SU-DHL-6 (cell line): ENCODE results near the gene CLTB.

ENCODE experiments used
- H2AFZ ChIP-seq: fragments of 200-600 bp; sonication (generic); 2 replicates; pipeline ENCODE4 v1.6.1; 2014; ENCODE audit warnings: low read depth, mild to moderate bottlenecking, moderate library complexity, mixed read lengths, antibody characterized with exemption, low read length; ENCODE audit not compliant: severe bottlenecking
- H3F3A ChIP-seq: fragments of 200-600 bp; shearing (Covaris generic); 2 replicates; pipeline ENCODE4 v1.6.0; 2016; ENCODE audit warnings: antibody characterized with exemption, mild to moderate bottlenecking; ENCODE audit not compliant: insufficient read depth
- H3K27ac ChIP-seq: fragments of 200-600 bp; sonication (generic); 2 replicates; pipeline ENCODE4 v1.5.1; 2016; ENCODE audit warnings: low read depth, mild to moderate bottlenecking, low read length, moderate library complexity, mixed read lengths
- H3K27me3 ChIP-seq: fragments of 200-600 bp; sonication (generic), shearing (Covaris generic); 2 replicates; pipeline ENCODE4 v1.6.0; 2014; ENCODE audit warnings: mild to moderate bottlenecking, low read length
- H3K36me3 ChIP-seq: fragments of 200-600 bp; sonication (generic); 2 replicates; pipeline ENCODE4 v1.6.1; 2014; ENCODE audit warnings: mild to moderate bottlenecking, low read length, mixed read lengths
- H3K4me2 ChIP-seq: fragments of 300-600, 200-600 bp; shearing (Covaris generic), sonication (generic); 2 replicates; pipeline ENCODE4 v1.6.0; 2014; ENCODE audit warnings: low read length, low read depth, mild to moderate bottlenecking; ENCODE audit not compliant: poor library complexity, severe bottlenecking
- H3K4me3 ChIP-seq: fragments of 200-600 bp; sonication (generic); 2 replicates; pipeline ENCODE4 v1.5.1; 2014; ENCODE audit warnings: antibody characterized with exemption, low read length, mild to moderate bottlenecking, mixed read lengths; ENCODE audit not compliant: insufficient read depth, poor library complexity, severe bottlenecking
- H3K79me2 ChIP-seq: fragments of 200-600 bp; sonication (generic); 2 replicates; pipeline ENCODE4 v1.6.1; 2014; ENCODE audit warnings: mild to moderate bottlenecking, low read length, moderate library complexity; ENCODE audit not compliant: insufficient read depth
- H3K9ac ChIP-seq: fragments of 200-600 bp; sonication (generic); 2 replicates; pipeline ENCODE4 v1.7.0; 2014; ENCODE audit warnings: mild to moderate bottlenecking, low read length
- H3K9me2 ChIP-seq: fragments of 200-600 bp; sonication (generic); replicated peaks from 2 replicates; pipeline ENCODE4 v1.6.1; 2014; ENCODE audit warnings: low read length; ENCODE audit not compliant: insufficient read depth
- H3K9me3 ChIP-seq: fragments of 200-600 bp; sonication (generic); 2 replicates; pipeline ENCODE4 v1.6.1; 2014; ENCODE audit warnings: low read length, mixed read lengths; ENCODE audit not compliant: insufficient read depth
- H4K20me1 ChIP-seq: fragments of 200-600 bp; sonication (generic); 2 replicates; pipeline ENCODE4 v1.6.1; 2014; ENCODE audit warnings: low read depth, mild to moderate bottlenecking, antibody characterized with exemption, low read length, moderate library complexity, mixed read lengths
- CTCF ChIP-seq: fragments of 200-600 bp; sonication (generic); IDR thresholded peaks from one replicate; pipeline ENCODE4 v1.5.1; 2017; ENCODE audit warnings: antibody characterized with exemption, mild to moderate bottlenecking, low read length, moderate library complexity; ENCODE audit not compliant: insufficient read depth, poor library complexity, severe bottlenecking
- EZH2phosphoT487 ChIP-seq: fragments of 200-600 bp; sonication (generic), shearing (Covaris generic); conservative IDR thresholded peaks from 2 replicates; pipeline ENCODE4 v1.6.1; 2018; ENCODE audit warnings: mild to moderate bottlenecking, antibody characterized with exemption, low read length, moderate library complexity, mixed read lengths

Gene CLTB

GRCh38 chr5:176424181-176424580 lies 7.8 kb upstream of the CLTB start:
- H3K27ac ChIP-seq = no peak overlapping the region

DNA sequence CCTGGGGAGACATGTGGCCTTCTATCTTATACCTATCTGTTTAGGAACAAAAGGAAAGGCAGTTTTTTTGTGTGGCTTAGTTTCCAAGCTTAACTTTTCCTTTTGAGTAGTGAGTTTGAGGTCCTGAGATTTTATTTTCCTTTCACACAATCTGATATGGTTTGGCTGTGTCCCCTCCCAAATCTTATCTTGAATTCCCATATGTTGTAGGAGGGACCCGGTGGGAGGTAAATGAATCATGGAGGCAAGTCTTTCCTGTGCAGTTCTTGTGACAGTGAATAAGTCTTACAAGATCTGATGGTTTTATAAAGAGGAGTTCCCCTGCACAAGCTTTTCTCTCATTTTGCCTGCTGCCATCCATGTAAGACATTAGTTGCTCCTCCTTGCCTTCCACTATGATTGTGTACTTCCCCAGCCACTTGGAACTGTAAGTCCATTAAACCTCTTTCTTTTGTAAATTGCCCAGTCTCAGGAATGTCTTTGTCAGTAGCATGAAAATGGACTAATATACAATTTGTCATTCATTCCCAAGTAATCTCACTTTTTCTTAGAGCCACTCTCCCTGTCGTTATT lies 4.7 kb upstream of the CLTB start:
- Histone ChIP-seq H3K9me3 (peaks cover 3% of the 10 kb centered on the region; the same call in 1 of the 2 replicates), H3K36me3 (peaks cover 2% of the 10 kb centered on the region; the same call in 1 of the 2 replicates), H3K9ac (no peak overlapping the region), H3F3A (no peaks in the 10 kb centered on the region), H3K27me3 (no peaks in the 10 kb centered on the region), H3K9me2 (no peaks in the 10 kb centered on the region), H3K79me2 (no peaks in the 10 kb centered on the region), H3K4me2 (no peak overlapping the region), H2AFZ (no peak overlapping the region), H3K4me3 (no peak overlapping the region), H3K27ac (no peak overlapping the region), H4K20me1 (no peaks in the 10 kb centered on the region)
- TF ChIP-seq EZH2phosphoT487 = no peak
- TF ChIP-seq CTCF = no peak

More at GRCh38 chr5:176424181-176424580, 7.8 kb upstream of the CLTB start:
- no peak overlapping the region for H3K4me2 ChIP-seq
- no peak overlapping the region for H3K4me3 ChIP-seq
- no peaks in the 10 kb centered on the region for H3K9me2 ChIP-seq
- peaks cover 3% of the 10 kb centered on the region; the same call in 1 of the 2 replicates for H3K9me3 ChIP-seq
- H4K20me1 ChIP-seq = no peaks in the 10 kb centered on the region
- H2AFZ ChIP-seq = no peak overlapping the region
- peaks cover 3% of the 10 kb centered on the region; the same call in 1 of the 2 replicates for H3K36me3 ChIP-seq
- H3K79me2 ChIP-seq = no peaks in the 10 kb centered on the region
- TF ChIP-seq EZH2phosphoT487 = no peak
- no peak for TF ChIP-seq CTCF
- H3K27me3 ChIP-seq = no peaks in the 10 kb centered on the region
- no peaks in the 10 kb centered on the region for H3F3A ChIP-seq
- no peak overlapping the region for H3K9ac ChIP-seq

DNA sequence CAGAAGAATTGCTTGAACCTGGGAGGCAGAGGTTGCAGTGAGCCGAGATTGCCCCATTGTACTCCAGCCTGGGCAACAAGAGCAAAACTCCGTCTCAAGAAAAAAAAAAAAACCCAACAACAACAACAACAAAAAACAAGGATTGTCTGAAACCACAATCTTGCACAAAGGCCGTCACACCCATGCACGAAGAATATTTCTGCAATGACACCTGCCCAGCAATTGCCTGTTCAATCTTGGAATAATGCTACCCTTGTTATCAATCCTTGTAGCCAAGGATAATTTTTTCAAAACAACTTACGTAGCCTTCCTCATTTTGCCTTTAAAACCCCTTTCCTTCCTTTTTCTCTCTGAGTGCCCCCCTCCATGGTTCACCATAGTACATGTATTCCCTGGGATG lies 3.7 kb upstream of the CLTB start:
- no peak overlapping the region for H3K4me3 ChIP-seq
- H3K27ac ChIP-seq = no peak overlapping the region
- no peak overlapping the region for H2AFZ ChIP-seq
- TF ChIP-seq CTCF (no peak), EZH2phosphoT487 (no peak)
- H3K9me2 ChIP-seq = no peaks in the 10 kb centered on the region
- H3K27me3 ChIP-seq = no peaks in the 10 kb centered on the region
- H3K9me3 ChIP-seq = peaks cover 1% of the 10 kb centered on the region; the same call in 1 of the 2 replicates
- peaks cover 5% of the 10 kb centered on the region; the same call in 1 of the 2 replicates for H3K79me2 ChIP-seq
- no peaks in the 10 kb centered on the region for H4K20me1 ChIP-seq
- no peaks in the 10 kb centered on the region for H3F3A ChIP-seq
- H3K9ac ChIP-seq = no peak overlapping the region
- no peak overlapping the region for H3K4me2 ChIP-seq
- H3K36me3 ChIP-seq = no peaks in the 10 kb centered on the region
